SK-N-SH (cell line): Measurements from ENCODE around the gene RBM18. TPM values are rescaled to one million over a fixed set of nuclear protein-coding genes. Genes with fewer than 3 reads are reported as not detected.

Source experiments
- CTCF ChIA-PET: fragments of 300-600, 350-600 bp; formaldehyde crosslinking; extraction: SDS; loops from one replicate; lab custom pipeline; 2021; lab: Yijun Ruan, JAX
- POLR2A ChIA-PET: fragments of 350-600 bp; sonication (Branson Sonifier 250); formaldehyde crosslinking; extraction: SDS; loops from one replicate; lab custom pipeline; 2020; ENCODE audit warnings: antibody characterized with exemption, inconsistent platforms; lab: Yijun Ruan, JAX
- DNase-seq: peaks from one replicate; pipeline ENCODE4 v3.0.0; 2012
- H2AFZ ChIP-seq: fragments of 200-600 bp; sonication (generic); 2 replicates; pipeline ENCODE4 v1.8.1; 2016; ENCODE audit warnings: antibody characterized with exemption, mild to moderate bottlenecking, low read depth
- H3F3A ChIP-seq: fragments of 200-600 bp; sonication (generic); replicated peaks from 2 replicates; pipeline ENCODE3; 2016; ENCODE audit warnings: antibody characterized with exemption, mild to moderate bottlenecking; ENCODE audit not compliant: insufficient read depth
- H3K27ac ChIP-seq, 2 experiments: fragments of 200-500 bp in 1 of 2; fragments of 200-600 bp in 1 of 2; sonication (Bioruptor generic) in 1 of 2; sonication (generic), shearing (Covaris generic) in 1 of 2; 2 replicates each; pipeline versions ENCODE4 v1.5.1 to v1.6.1; 2014 to 2016; ENCODE audit warnings: low read depth in 2 of 2, inconsistent platforms in 1 of 2, low read length in 1 of 2, mild to moderate bottlenecking in 1 of 2, mixed read lengths in 1 of 2
- H3K27me3 ChIP-seq: fragments of 200-600 bp; sonication (generic), shearing (Covaris generic); 2 replicates; pipeline ENCODE4 v1.6.1; 2016; ENCODE audit warnings: mixed run types; ENCODE audit not compliant: insufficient read depth
- H3K36me3 ChIP-seq, 2 experiments: fragments of 200-500 bp in 1 of 2; fragments of 200-600 bp in 1 of 2; sonication (Bioruptor generic) in 1 of 2; sonication (generic) in 1 of 2; replicated peaks in 1 of 2; 2 replicates each; pipeline versions ENCODE3 to v1.5.1; 2014 to 2016; ENCODE audit warnings: low read length in 1 of 2, mild to moderate bottlenecking in 1 of 2; ENCODE audit not compliant: insufficient read depth in 2 of 2, control insufficient read depth in 1 of 2
- H3K4me1 ChIP-seq, 2 experiments: fragments of 200-500 bp in 1 of 2; fragments of 200-600 bp in 1 of 2; sonication (Bioruptor generic) in 1 of 2; sonication (generic), shearing (Covaris generic) in 1 of 2; 2 replicates each; pipeline versions ENCODE4 v1.5.1 to v1.6.1; 2014 to 2016; ENCODE audit warnings: low read depth in 1 of 2, low read length in 1 of 2, mixed run types in 1 of 2; ENCODE audit not compliant: insufficient read depth in 2 of 2, control insufficient read depth in 1 of 2
- H3K4me2 ChIP-seq: fragments of 200-600 bp; sonication (generic), shearing (Covaris generic); 2 replicates; pipeline ENCODE4 v1.6.1; 2017; ENCODE audit warnings: mixed run types
- H3K4me3 ChIP-seq, 2 experiments: fragments of 200-500 bp in 1 of 2; fragments of 200-600 bp in 1 of 2; sonication (Bioruptor generic) in 1 of 2; sonication (generic), shearing (Covaris generic) in 1 of 2; 2 replicates each; pipeline versions ENCODE4 v1.5.1 to v1.8.1; 2014 to 2016; ENCODE audit warnings: low read depth in 2 of 2, inconsistent platforms in 1 of 2, low read length in 1 of 2, mild to moderate bottlenecking in 1 of 2, mixed read lengths in 1 of 2, moderate library complexity in 1 of 2
- H3K79me2 ChIP-seq: fragments of 200-600 bp; sonication (generic); 2 replicates; pipeline ENCODE4 v1.8.1; 2017; ENCODE audit warnings: mild to moderate bottlenecking; ENCODE audit not compliant: insufficient read depth
- H3K9ac ChIP-seq: fragments of 200-600 bp; sonication (generic); 2 replicates; pipeline ENCODE4 v1.6.1; 2017; ENCODE audit warnings: mixed run types
- H3K9me2 ChIP-seq: fragments of 200-600 bp; sonication (generic); 2 replicates; pipeline ENCODE4 v1.6.1; 2017; ENCODE audit warnings: mixed run types
- H3K9me3 ChIP-seq: fragments of 200-600 bp; sonication (generic); 2 replicates; pipeline ENCODE4 v1.6.1; 2017; ENCODE audit warnings: mixed run types, mild to moderate bottlenecking, moderate library complexity
- H4K20me1 ChIP-seq: fragments of 200-600 bp; sonication (generic); 2 replicates; pipeline ENCODE4 v1.6.1; 2017; ENCODE audit warnings: mild to moderate bottlenecking, mixed run types; ENCODE audit not compliant: insufficient read depth
- FOSL2 ChIP-seq: IDR thresholded peaks from 2 replicates; pipeline ENCODE4 v1.4.0; 2012; ENCODE audit warnings: low read depth, mild to moderate bottlenecking, moderate library complexity, borderline replicate concordance
- GATA2 ChIP-seq: sonication (generic); formaldehyde crosslinking; IDR thresholded peaks from 2 replicates; pipeline ENCODE4 v1.5.0; 2020; ENCODE audit warnings: mild to moderate bottlenecking, missing genetic modification reagents
- MEF2A ChIP-seq: IDR thresholded peaks from 2 replicates; pipeline ENCODE4 v1.4.0; 2012; ENCODE audit warnings: low read depth, borderline replicate concordance
- NRF1 ChIP-seq: IDR thresholded peaks from 2 replicates; pipeline ENCODE4 v1.6.1; 2012; ENCODE audit warnings: low read depth, mild to moderate bottlenecking, low read length
- WGBS: methylation state at CpG from one replicate; pipeline ENCODE4 v1.1.6; 2017; ENCODE audit warnings: low lambda C conversion rate; 5-methylcytosine and 5-hydroxymethylcytosine counted together
- polyA plus RNA-seq, 3 experiments: library from polyadenylated mRNA; depleted of rRNA; stranded (reverse); fragments of >200 nt; gene quantifications; 2 replicates each; pipeline ENCODE4 v1.2.3, GENCODE V29; 2012
- TF ChIP-seq, protein P1 (sequence below): fragments of 150-350 bp; IDR thresholded peaks from 2 replicates; pipeline ENCODE4 v1.6.1; 2016; ENCODE audit warnings: mild to moderate bottlenecking, low read depth, low read length
- TF ChIP-seq, protein P2 (sequence below): fragments of 200-600 bp; sonication (generic); IDR thresholded peaks from 2 replicates; pipeline ENCODE4 v1.6.1; 2017; ENCODE audit warnings: antibody characterized with exemption, mild to moderate bottlenecking, moderate library complexity

The RBM18 gene
- polyA plus RNA-seq, 1 of the 3 experiments (the other 2 are of a cell fraction): 8.2 TPM

DNA sequence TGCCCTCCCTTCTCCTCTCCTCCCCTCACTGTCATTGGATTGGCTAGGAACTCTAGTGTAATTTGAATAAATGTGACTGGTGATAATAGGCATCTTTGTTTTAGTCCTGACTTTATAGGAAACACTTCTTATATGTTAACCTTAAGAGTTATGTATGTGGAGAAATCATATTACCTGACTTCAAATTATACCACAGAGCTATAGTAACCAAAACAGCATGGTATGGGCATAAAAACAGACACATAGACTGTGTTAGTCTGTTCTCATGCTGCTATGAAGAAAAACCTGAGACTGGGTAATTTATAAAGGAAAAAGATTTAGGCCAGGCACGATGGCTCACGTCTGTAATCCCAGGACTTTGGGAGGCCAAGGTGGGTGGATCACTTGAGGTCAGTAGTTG lies 9.4 kb upstream of the RBM18 start:
- no peak for TF ChIP-seq MEF2A
- 86% methylated on average over 2 of the region's 2 CpGs for WGBS
- Histone ChIP-seq H3K9me3 (0 out of 2 replicates have a peak, but pooled peaks cover 6% of the 10 kb centered on the region), H3K9ac (no peak overlapping the region), H3K9me2 (no peaks in the 10 kb centered on the region), H3K79me2 (peaks cover 71% of the 10 kb centered on the region), H3K27ac (no peak overlapping the region), H2AFZ (no peak overlapping the region), H4K20me1 (no peaks in the 10 kb centered on the region), H3K4me2 (no peak overlapping the region), H3K4me1 (no peaks in the 10 kb centered on the region), H3K4me3 (no peak overlapping the region), H3K27me3 (no peaks in the 10 kb centered on the region), H3F3A (no peaks in the 10 kb centered on the region), H3K36me3 (peaks cover 10 to 63% of the 10 kb centered on the region in 2 experiments)
- CTCF ChIA-PET: no interaction called here
- POLR2A ChIA-PET: no interaction called here
- no peak for DNase-seq

DNA sequence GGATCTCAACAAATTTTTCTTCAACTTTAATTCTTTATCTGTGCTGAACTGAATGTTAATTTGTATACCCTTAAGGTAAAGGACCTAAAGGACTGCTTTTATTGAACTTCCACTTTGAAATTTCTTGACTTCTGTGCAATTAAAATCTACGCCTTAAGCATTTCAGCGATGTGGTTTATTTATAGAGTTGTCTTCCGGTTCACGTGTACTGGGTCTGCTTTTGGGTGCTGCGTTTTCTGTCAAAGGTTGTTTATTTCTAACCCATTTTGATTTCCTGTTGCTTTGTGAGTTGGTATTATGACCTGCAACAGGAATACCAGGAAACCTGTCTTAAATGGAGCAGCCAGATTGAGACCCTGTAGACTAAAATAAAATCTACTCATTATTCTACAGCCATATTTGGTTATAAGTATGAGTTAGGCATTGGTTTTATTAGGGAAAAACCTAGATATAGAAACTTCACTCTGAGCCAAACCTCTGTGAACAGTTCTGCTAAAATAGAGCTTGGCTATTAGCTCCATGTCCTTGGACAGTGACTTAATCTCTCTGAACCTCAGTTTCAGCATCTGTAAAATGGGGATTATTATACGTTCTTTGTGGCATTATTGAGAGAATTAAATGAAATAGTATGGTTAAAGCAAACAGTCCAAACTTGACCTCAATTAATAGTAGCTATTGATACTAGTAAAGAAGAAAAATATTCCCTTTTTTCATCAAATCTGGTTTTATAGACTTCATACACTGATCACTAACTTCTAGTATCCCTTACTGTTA lies 3.6 kb upstream of the RBM18 start:
- Histone ChIP-seq H3K9me3 (no peaks in the 10 kb centered on the region), H3K27ac (no peak overlapping the region), H2AFZ (no peak overlapping the region), H3F3A (no peaks in the 10 kb centered on the region), H3K9ac (no peak overlapping the region), H3K36me3 (peaks cover 6 to 20% of the 10 kb centered on the region in 2 experiments), H3K79me2 (peaks cover 71% of the 10 kb centered on the region), H3K4me1 (peaks cover 8 to 13% of the 10 kb centered on the region in 2 experiments; a peak in 3 of 4 replicates), H3K4me2 (no peak overlapping the region), H4K20me1 (0 out of 2 replicates have a peak, but pooled peaks cover 3% of the 10 kb centered on the region), H3K27me3 (no peaks in the 10 kb centered on the region), H3K4me3 (no peak overlapping the region), H3K9me2 (no peaks in the 10 kb centered on the region)
- TF ChIP-seq, protein P1, sequence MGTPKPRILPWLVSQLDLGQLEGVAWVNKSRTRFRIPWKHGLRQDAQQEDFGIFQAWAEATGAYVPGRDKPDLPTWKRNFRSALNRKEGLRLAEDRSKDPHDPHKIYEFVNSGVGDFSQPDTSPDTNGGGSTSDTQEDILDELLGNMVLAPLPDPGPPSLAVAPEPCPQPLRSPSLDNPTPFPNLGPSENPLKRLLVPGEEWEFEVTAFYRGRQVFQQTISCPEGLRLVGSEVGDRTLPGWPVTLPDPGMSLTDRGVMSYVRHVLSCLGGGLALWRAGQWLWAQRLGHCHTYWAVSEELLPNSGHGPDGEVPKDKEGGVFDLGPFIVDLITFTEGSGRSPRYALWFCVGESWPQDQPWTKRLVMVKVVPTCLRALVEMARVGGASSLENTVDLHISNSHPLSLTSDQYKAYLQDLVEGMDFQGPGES: no peak
- TF ChIP-seq FOSL2: no peak
- TF ChIP-seq MEF2A: no peak
- TF ChIP-seq NRF1: no peak
- TF ChIP-seq GATA2 (CRISPR knock-in tag): no peak
- TF ChIP-seq, protein P2, sequence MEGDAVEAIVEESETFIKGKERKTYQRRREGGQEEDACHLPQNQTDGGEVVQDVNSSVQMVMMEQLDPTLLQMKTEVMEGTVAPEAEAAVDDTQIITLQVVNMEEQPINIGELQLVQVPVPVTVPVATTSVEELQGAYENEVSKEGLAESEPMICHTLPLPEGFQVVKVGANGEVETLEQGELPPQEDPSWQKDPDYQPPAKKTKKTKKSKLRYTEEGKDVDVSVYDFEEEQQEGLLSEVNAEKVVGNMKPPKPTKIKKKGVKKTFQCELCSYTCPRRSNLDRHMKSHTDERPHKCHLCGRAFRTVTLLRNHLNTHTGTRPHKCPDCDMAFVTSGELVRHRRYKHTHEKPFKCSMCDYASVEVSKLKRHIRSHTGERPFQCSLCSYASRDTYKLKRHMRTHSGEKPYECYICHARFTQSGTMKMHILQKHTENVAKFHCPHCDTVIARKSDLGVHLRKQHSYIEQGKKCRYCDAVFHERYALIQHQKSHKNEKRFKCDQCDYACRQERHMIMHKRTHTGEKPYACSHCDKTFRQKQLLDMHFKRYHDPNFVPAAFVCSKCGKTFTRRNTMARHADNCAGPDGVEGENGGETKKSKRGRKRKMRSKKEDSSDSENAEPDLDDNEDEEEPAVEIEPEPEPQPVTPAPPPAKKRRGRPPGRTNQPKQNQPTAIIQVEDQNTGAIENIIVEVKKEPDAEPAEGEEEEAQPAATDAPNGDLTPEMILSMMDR: no peak
- POLR2A ChIA-PET: no interaction called here
- CTCF ChIA-PET: interaction anchor here (1.0 to 2.1 kb wide), 2 partner anchors 143 to 169 kb away, joined by 4 to 5 read pairs; no protein-coding TSS in a partner anchor
- DNase-seq: no peak
- WGBS: over 99% methylated on average over 6 of the region's 6 CpGs
